Bronchial epithelial cell (primary cell): ENCODE results near the gene RCL1. TPM values are rescaled to one million over a fixed set of nuclear protein-coding genes. Genes with fewer than 3 reads are reported as not detected.

Experiments used
- DNase-seq: peaks from one replicate; pipeline ENCODE4 v3.0.0-alpha.2; 2010; ENCODE audit warnings: low read depth
- FAIRE-seq: peaks from 2 replicates; lab custom pipeline; 2011; peaks lifted over from hg19 to GRCh38; lab: Jason Lieb, UNC
- H3K27me3 ChIP-seq: 2 replicates; pipeline ENCODE4 v1.5.1; 2011; ENCODE audit warnings: low read length; ENCODE audit not compliant: control insufficient read depth, insufficient read depth
- H3K36me3 ChIP-seq: 2 replicates; pipeline ENCODE4 v1.5.1; 2011; ENCODE audit warnings: low read length; ENCODE audit not compliant: control insufficient read depth, insufficient read depth
- H3K4me3 ChIP-seq: 2 replicates; pipeline ENCODE4 v1.5.1; 2011; ENCODE audit warnings: mild to moderate bottlenecking, low read depth, low read length, control low read depth
- CTCF ChIP-seq: IDR thresholded peaks from 2 replicates; pipeline ENCODE4 v1.5.1; 2011; ENCODE audit warnings: mild to moderate bottlenecking, moderate library complexity, low read length, control low read depth, inconsistent platforms; ENCODE audit not compliant: insufficient read depth, severe bottlenecking
- total RNA-seq: library from RNA; depleted of rRNA; stranded (reverse); fragments of >200 nt; gene quantifications from 2 replicates; pipeline ENCODE4 v1.2.1, GENCODE V29; 2014

The RCL1 gene
- total RNA-seq, 1 donor from 2014 or later: 21.9 TPM

DNA sequence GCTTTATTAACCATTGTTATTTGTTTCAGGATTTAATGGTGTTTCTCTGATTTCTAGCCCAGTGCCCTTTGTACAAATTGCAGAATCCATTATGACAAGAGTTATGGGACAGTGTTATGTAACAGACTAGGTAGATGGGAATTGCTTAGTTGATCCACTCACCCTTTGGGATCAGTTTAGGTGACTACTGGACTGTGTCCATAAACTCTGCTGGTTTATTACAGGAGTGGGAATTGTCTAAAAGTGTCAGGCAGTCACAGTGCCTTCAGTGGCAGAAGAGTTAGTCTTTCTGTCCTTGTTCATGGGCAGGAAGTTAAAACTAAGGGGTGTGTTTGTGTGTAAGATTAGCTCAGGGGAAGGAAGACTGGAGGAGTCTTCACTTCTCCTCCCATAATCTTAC, 29.3 kb downstream of the RCL1 start:
- Histone ChIP-seq H3K4me3 (no peak overlapping the region), H3K27me3 (no peaks in the 10 kb centered on the region), H3K36me3 (peaks cover 2% of the 10 kb centered on the region)
- DNase-seq: no peak
- FAIRE-seq: no peak
- TF ChIP-seq CTCF: no peak

- peaks cover 6% of the 10 kb centered on the region for H3K36me3 ChIP-seq
- H3K4me3 ChIP-seq: no peak overlapping the region
- FAIRE-seq (no peak), DNase-seq (no peak)
- TF ChIP-seq CTCF: no peak
- H3K27me3 ChIP-seq: no peaks in the 10 kb centered on the region
These were observed 33.8 kb downstream of the RCL1 start for GRCh38 chr9:4826417-4827166.

DNA sequence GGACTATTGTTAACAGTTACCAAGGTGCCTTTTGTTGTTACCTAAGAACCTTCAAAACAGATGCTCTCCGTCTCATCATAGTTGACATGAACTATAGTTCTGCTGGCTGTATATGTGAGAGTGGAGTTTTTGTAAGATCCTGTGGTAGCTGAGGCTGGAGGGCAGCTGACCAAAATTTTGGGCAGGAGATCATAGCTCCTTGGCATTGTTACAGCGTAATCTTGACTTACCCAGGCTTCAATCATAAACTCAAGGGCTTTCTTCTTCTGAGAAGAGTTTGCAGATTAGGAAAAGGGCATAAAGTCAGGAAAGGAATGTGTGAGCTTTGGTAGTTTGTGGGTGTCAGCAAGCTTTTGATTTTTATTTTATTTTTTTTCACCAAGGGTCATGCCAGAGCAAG, 34.5 kb downstream of the RCL1 start:
- no peak overlapping the region for H3K4me3 ChIP-seq
- no peak for FAIRE-seq
- no peak for TF ChIP-seq CTCF
- peaks cover 6% of the 10 kb centered on the region for H3K36me3 ChIP-seq
- H3K27me3 ChIP-seq: no peaks in the 10 kb centered on the region
- no peak for DNase-seq

DNA sequence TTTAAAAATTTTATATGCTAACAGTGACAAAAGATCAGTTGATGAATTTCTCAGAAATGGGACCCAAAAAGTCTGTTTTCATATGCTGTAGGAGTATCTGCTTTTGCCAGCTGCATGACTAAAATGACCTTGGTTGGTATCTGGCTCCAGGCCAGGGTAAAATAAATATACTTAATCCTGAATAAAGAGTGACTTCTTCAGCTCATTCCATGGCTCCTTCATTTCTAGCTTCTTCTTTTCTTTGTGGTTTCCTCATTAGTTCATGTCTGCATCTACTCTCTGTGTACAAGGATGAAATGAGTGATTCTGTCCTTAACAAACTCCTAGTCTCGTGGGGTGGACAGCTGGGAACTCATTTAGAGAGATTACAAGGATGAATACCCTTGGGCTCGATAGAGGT, 36.0 kb downstream of the RCL1 start:
- no peaks in the 10 kb centered on the region for H3K27me3 ChIP-seq
- DNase-seq (no peak), FAIRE-seq (no peak)
- peaks cover 6% of the 10 kb centered on the region for H3K36me3 ChIP-seq
- H3K4me3 ChIP-seq: no peak overlapping the region
- TF ChIP-seq CTCF: no peak

GRCh38 chr9:4829969-4830368, 37.2 kb downstream of the RCL1 start:
- no peak for TF ChIP-seq CTCF
- peak; percentile 38 for DNase-seq
- Histone ChIP-seq H3K4me3 (no peak overlapping the region), H3K27me3 (no peaks in the 10 kb centered on the region), H3K36me3 (peaks cover 7% of the 10 kb centered on the region)
- no peak for FAIRE-seq

- DNase-seq (no peak), FAIRE-seq (no peak)
- no peaks in the 10 kb centered on the region for H3K27me3 ChIP-seq
- peaks cover 10% of the 10 kb centered on the region for H3K36me3 ChIP-seq
- TF ChIP-seq CTCF: no peak
- H3K4me3 ChIP-seq: no peak overlapping the region
These were observed 38.0 kb downstream of the RCL1 start for GRCh38 chr9:4830699-4831098.
